ENCODE measurements around the gene NFE2L2.

GRCh38 chr2:177282181-177282641 lies 17.7 kb upstream of the NFE2L2 start:
- TF ChIP-seq CTCF (IDR thresholded peaks at IDR 0.05; ENCODE audit: extremely low read depth in 1 of 2, insufficient read depth in 1 of 2, low read depth in 1 of 2, low read length in 2 of 2) (no peak), EZH2 (IDR thresholded peaks at IDR 0.05; ENCODE audit: borderline replicate concordance, low read depth, low read length, severe bottlenecking) (no peak), GATA2 (IDR thresholded peaks at IDR 0.05; ENCODE audit: insufficient read depth, insufficient read length, low read depth, low read length) (no peak), POLR2A (IDR thresholded peaks at IDR 0.05; ENCODE audit: low read depth, low read length) (no peak), POLR2AphosphoS5 (IDR thresholded peaks at IDR 0.05; ENCODE audit: insufficient read depth, low read depth, low read length) (no peak), JUN (IDR thresholded peaks at IDR 0.05; ENCODE audit: borderline replicate concordance, insufficient read depth, insufficient read length, low read depth) (no peak), MAX (IDR thresholded peaks at IDR 0.05; ENCODE audit: insufficient read depth, insufficient read length) (no peak)
